ENCODE results near the gene FNDC10. TPM values are rescaled to one million over a fixed set of nuclear protein-coding genes. Genes with fewer than 3 reads are reported as not detected.
A peak's percentile ranks its signal among the peaks of the same experiment; 100 is the strongest.

FNDC10 gene
- total RNA-seq, 1 experiment from 2014 or later = 15.2 TPM

- no peak overlapping the region for H3K18ac ChIP-seq (ENCODE audit: insufficient read length, low read depth, low read length)
- H2AFZ ChIP-seq (ENCODE audit: low read length) = no peak overlapping the region
- no peak overlapping the region for H3T11ph ChIP-seq (ENCODE audit: low read length)
- no CpG with 5 or more reads among the region's 23 CpGs for WGBS (ENCODE audit: extremely low coverage, insufficient read length, low lambda C conversion rate)
- peak overlapping the region; percentile 62 for H3K4me2 ChIP-seq (ENCODE audit: insufficient read depth, insufficient read length, low read length)
- H4K5ac ChIP-seq (ENCODE audit: insufficient read length, low read depth, low read length) = no peak overlapping the region
- H3K9me3 Mint-ChIP-seq = no peaks in the 10 kb centered on the region; a peak in 1 of 5 replicates
- no peak for DNase-seq
- H3K4me1 Mint-ChIP-seq = peaks cover 16 to 19% of the 10 kb centered on the region in 2 experiments
- H2BK15ac ChIP-seq (ENCODE audit: low read depth, low read length) = no peak overlapping the region
- H4K8ac ChIP-seq (replicated peaks; ENCODE audit: insufficient read length, low read depth, low read length) = no peak overlapping the region
- H3K27ac ChIP-seq (ENCODE audit: insufficient read length, low read depth, low read length) = no peak overlapping the region
- no peak overlapping the region for H2BK12ac ChIP-seq (ENCODE audit: insufficient read length, low read depth, low read length)
- H3K23ac ChIP-seq (ENCODE audit: insufficient read length, low read depth, low read length) = no peak overlapping the region
- H3K79me1 ChIP-seq (ENCODE audit: insufficient read depth, low read depth, low read length, poor library complexity, severe bottlenecking) = no peaks in the 10 kb centered on the region
- no peak overlapping the region for H4K91ac ChIP-seq (ENCODE audit: insufficient read length, low read depth, low read length)
- no peak for TF ChIP-seq CTCF (conservative IDR thresholded peaks at IDR 0.05)
- H3K79me2 ChIP-seq (ENCODE audit: insufficient read depth, low read length) = no peaks in the 10 kb centered on the region
- no peaks in the 10 kb centered on the region for H3K9me3 ChIP-seq (ENCODE audit: control insufficient read depth, low read depth, low read length)
- H3K36me3 Mint-ChIP-seq (ENCODE audit: insufficient read depth in 1 of 3, low read depth in 3 of 3) = peaks cover 0 to 15% (median 6%) of the 10 kb centered on the region in 3 experiments; a peak in 5 of 7 replicates
- peak overlapping the region; percentile 22 to 93 (median 72); a peak in 2 of 7 replicates for H3K27ac Mint-ChIP-seq
- H2AK5ac ChIP-seq (ENCODE audit: insufficient read length, low read length) = no peak overlapping the region
- H3K4me1 ChIP-seq (ENCODE audit: insufficient read depth, low read length) = peaks cover 5% of the 10 kb centered on the region; the same call in 1 of the 2 replicates
- H4K20me1 ChIP-seq (ENCODE audit: control insufficient read depth, insufficient read depth, insufficient read length) = no peaks in the 10 kb centered on the region
- H3K14ac ChIP-seq (ENCODE audit: insufficient read depth, low read length) = no peak overlapping the region
- peak overlapping the region; percentile 86 to 89 for H3K4me3 Mint-ChIP-seq
- no peaks in the 10 kb centered on the region for H3K27me3 Mint-ChIP-seq (ENCODE audit: low read depth)
- H2BK5ac ChIP-seq (ENCODE audit: insufficient read length, low read length) = no peak overlapping the region
- no peak overlapping the region for H3K56ac ChIP-seq (ENCODE audit: insufficient read length, low read depth, low read length)
- H3K23me2 ChIP-seq (ENCODE audit: insufficient read length, low read depth, low read length, poor library complexity, severe bottlenecking) = peaks cover 15% of the 10 kb centered on the region
- H2BK20ac ChIP-seq (ENCODE audit: low read depth, low read length, poor library complexity, severe bottlenecking) = no peak overlapping the region
- peak overlapping the region; percentile 30 for H3K9ac ChIP-seq (ENCODE audit: extremely low read depth, insufficient read length, low read length)
- no peaks in the 10 kb centered on the region for H3K27me3 ChIP-seq (ENCODE audit: insufficient read depth, low read length)
- H2BK120ac ChIP-seq (ENCODE audit: low read depth, low read length, poor library complexity, severe bottlenecking) = no peak overlapping the region
- H3K4ac ChIP-seq (ENCODE audit: low read depth, low read length) = no peak overlapping the region
These were observed 15.0 kb upstream of the FNDC10 start for GRCh38 chr1:1614954-1615255.
